NOMO-1 treated with dmso at 0.1 percent for 144 hours (cell line): Measurements from ENCODE around the gene CCDC178.
"Not testable (repeated sequence)": the region's sequence is repeated elsewhere in the genome, so short reads cannot be mapped to it uniquely, and the experiment has no call there.

Experiments used
- DNase-seq: peaks from one replicate; lab custom pipeline; 2025; ENCODE audit not compliant: unreplicated experiment; lab: John Stamatoyannopoulos, UW

The CCDC178 gene

GRCh38 chr18:33231474-33232317 is 208.8 kb downstream of the CCDC178 start:
- no peak for DNase-seq

- DNase-seq, result no peak
Observed at GRCh38 chr18:33212363-33212762, 228.2 kb downstream of the CCDC178 start.

- no peak for DNase-seq
Observed at GRCh38 chr18:33210575-33211189, 229.8 kb downstream of the CCDC178 start.

- DNase-seq, result no peak
Observed at GRCh38 chr18:33205777-33206176, 234.7 kb downstream of the CCDC178 start.

- no peak for DNase-seq
Observed at GRCh38 chr18:33201509-33201926, 239.0 kb downstream of the CCDC178 start.

- DNase-seq, result no peak
Observed at GRCh38 chr18:33195795-33196194, 244.7 kb downstream of the CCDC178 start.

GRCh38 chr18:33194793-33195192 is 245.7 kb downstream of the CCDC178 start:
- no peak for DNase-seq

- DNase-seq, result no peak
Observed at GRCh38 chr18:33184958-33185357, 255.6 kb downstream of the CCDC178 start.

GRCh38 chr18:33184175-33184574 is 256.3 kb downstream of the CCDC178 start:
- DNase-seq, result no peak

- DNase-seq, result no peak
Observed at GRCh38 chr18:33183136-33183535, 257.4 kb downstream of the CCDC178 start.

GRCh38 chr18:33181016-33181415 is 259.5 kb downstream of the CCDC178 start:
- no peak for DNase-seq

GRCh38 chr18:33169218-33169617 is 271.3 kb downstream of the CCDC178 start:
- DNase-seq, result no peak

- DNase-seq, result not testable (repeated sequence)
Observed at GRCh38 chr18:33164121-33164520, 276.4 kb downstream of the CCDC178 start.

- DNase-seq, result no peak
Observed at GRCh38 chr18:33161131-33161530, 279.4 kb downstream of the CCDC178 start.

GRCh38 chr18:33159151-33159550 is 281.4 kb downstream of the CCDC178 start:
- no peak for DNase-seq

- no peak for DNase-seq
Observed at GRCh38 chr18:33157893-33158292, 282.6 kb downstream of the CCDC178 start.

GRCh38 chr18:33156906-33157470 is 283.5 kb downstream of the CCDC178 start:
- DNase-seq, result no peak

GRCh38 chr18:33154049-33154448 is 286.5 kb downstream of the CCDC178 start:
- no peak for DNase-seq

- no peak for DNase-seq
Observed at GRCh38 chr18:33152376-33152775, 288.1 kb downstream of the CCDC178 start.

GRCh38 chr18:33147811-33148210 is 292.7 kb downstream of the CCDC178 start:
- DNase-seq, result not testable (repeated sequence)

GRCh38 chr18:33146014-33146413 is 294.5 kb downstream of the CCDC178 start:
- peak; percentile 1 for DNase-seq
